Endothelial cell of umbilical vein (primary cell): Measurements from ENCODE around the gene GPR75. TPM values are rescaled to one million over a fixed set of nuclear protein-coding genes. Genes with fewer than 3 reads are reported as not detected.

Source experiments
- BruUV-seq: library from RNA; stranded (reverse); fragments of 400-500 nt; replicated peaks from 2 replicates; lab custom pipeline; 2021; lab: Mats Ljungman, UMichigan
- CTCF ChIA-PET: fragments of 300-600, 350-600 bp; sonication (Branson Sonifier 250); formaldehyde crosslinking; loops from one replicate; lab custom pipeline; 2021; ENCODE audit warnings: antibody characterized with exemption, inconsistent platforms; lab: Charles Lee
- POLR2A ChIA-PET: fragments of 300-600, 350-600 bp; sonication (Branson Sonifier 250); formaldehyde crosslinking; loops from one replicate; lab custom pipeline; 2021; ENCODE audit warnings: antibody characterized with exemption, inconsistent platforms; lab: Charles Lee
- DNase-seq: peaks from one replicate; pipeline ENCODE4 v3.0.0-alpha.2; 2011; ENCODE audit warnings: low read depth, low spot score
- FAIRE-seq: peaks from 2 replicates; lab custom pipeline; 2011; peaks lifted over from hg19 to GRCh38; lab: Jason Lieb, UNC
- H2AFZ ChIP-seq: 2 replicates; pipeline ENCODE4 v1.6.0; 2012; ENCODE audit warnings: low read depth, low read length, control low read depth, inconsistent platforms
- H3K27ac ChIP-seq: 2 replicates; pipeline ENCODE4 v1.5.1; 2011; ENCODE audit warnings: low read depth, mild to moderate bottlenecking, control low read depth, low read length, moderate library complexity; ENCODE audit not compliant: insufficient read depth
- H3K27me3 ChIP-seq, 2 experiments: 2 replicates each; pipeline versions ENCODE4 v1.6.0 to v1.6.1; 2011; ENCODE audit warnings: low read length in 2 of 2, mixed read lengths in 1 of 2; ENCODE audit not compliant: control insufficient read depth in 2 of 2, insufficient read depth in 2 of 2
- H3K36me3 ChIP-seq, 2 experiments: 2 replicates in 1 of 2; 3 replicates in 1 of 2; pipeline ENCODE4 v1.5.1; 2011; ENCODE audit warnings: low read length in 2 of 2, mild to moderate bottlenecking in 1 of 2, moderate library complexity in 1 of 2; ENCODE audit not compliant: control insufficient read depth in 2 of 2, insufficient read depth in 2 of 2; ENCODE audit errors: extremely low read depth in 1 of 2
- H3K4me1 ChIP-seq: 3 replicates; pipeline ENCODE4 v1.5.1; 2011; ENCODE audit warnings: mild to moderate bottlenecking, low read length; ENCODE audit not compliant: control insufficient read depth, insufficient read depth; ENCODE audit errors: extremely low read depth
- H3K4me2 ChIP-seq: 2 replicates; pipeline ENCODE4 v1.6.1; 2011; ENCODE audit warnings: low read length, control low read depth, mixed read lengths; ENCODE audit not compliant: insufficient read depth
- H3K4me3 ChIP-seq, 3 experiments: fragments of 200-600 bp in 1 of 3; sonication (generic), shearing (Covaris generic) in 1 of 3; replicated peaks in 1 of 3; 2 replicates each; pipeline ENCODE4 v1.5.1; 2011 to 2016; ENCODE audit warnings: control low read depth in 3 of 3, low read length in 3 of 3, mild to moderate bottlenecking in 2 of 3, inconsistent platforms in 1 of 3, low read depth in 1 of 3, moderate library complexity in 1 of 3; ENCODE audit not compliant: insufficient read depth in 1 of 3
- H3K79me2 ChIP-seq: 2 replicates; pipeline ENCODE4 v1.6.0; 2012; ENCODE audit warnings: low read length, inconsistent platforms; ENCODE audit not compliant: control insufficient read depth, insufficient read depth
- H3K9ac ChIP-seq: replicated peaks from 2 replicates; pipeline ENCODE3; 2011; ENCODE audit warnings: low read length, control low read depth; ENCODE audit not compliant: insufficient read depth; ENCODE audit errors: extremely low read depth
- H3K9me1 ChIP-seq: replicated peaks from 3 replicates; pipeline ENCODE4 v1.6.0; 2011; ENCODE audit warnings: mild to moderate bottlenecking, low read length; ENCODE audit not compliant: control insufficient read depth, insufficient read depth; ENCODE audit errors: extremely low read depth
- H3K9me3 ChIP-seq: replicated peaks from 2 replicates; pipeline ENCODE4 v1.5.1; 2012; ENCODE audit warnings: low read length, inconsistent platforms; ENCODE audit not compliant: control insufficient read depth, insufficient read depth
- H4K20me1 ChIP-seq: replicated peaks from 2 replicates; pipeline ENCODE3; 2011; ENCODE audit warnings: mild to moderate bottlenecking, low read length; ENCODE audit not compliant: control insufficient read depth, insufficient read depth; ENCODE audit errors: extremely low read depth
- CTCF ChIP-seq, 2 donors: IDR thresholded peaks; 1 replicate in 1 of 2; 2 replicates in 1 of 2; pipeline ENCODE4 v1.5.1; 2011; ENCODE audit warnings: low read length in 2 of 2, mild to moderate bottlenecking in 2 of 2, moderate library complexity in 2 of 2, control low read depth in 1 of 2, inconsistent platforms in 1 of 2, low read depth in 1 of 2; ENCODE audit not compliant: insufficient read depth in 1 of 2; ENCODE audit errors: extremely low read depth in 1 of 2
- FOS ChIP-seq: IDR thresholded peaks from 2 replicates; pipeline ENCODE4 v1.6.1; 2011; ENCODE audit warnings: mild to moderate bottlenecking, low read length, moderate library complexity, borderline replicate concordance; ENCODE audit not compliant: insufficient read depth
- GATA2 ChIP-seq: IDR thresholded peaks from 2 replicates; pipeline ENCODE4 v1.7.0; 2011; ENCODE audit warnings: low read depth, mild to moderate bottlenecking, moderate library complexity, mixed read lengths, low read length; ENCODE audit not compliant: insufficient read length, insufficient read depth
- JUN ChIP-seq: IDR thresholded peaks from 2 replicates; pipeline ENCODE4 v1.6.1; 2011; ENCODE audit warnings: borderline replicate concordance, low read depth; ENCODE audit not compliant: insufficient read length, insufficient read depth
- MYC ChIP-seq: IDR thresholded peaks from one replicate; pipeline ENCODE4 v1.6.1; 2011; ENCODE audit warnings: mild to moderate bottlenecking, low read depth, low read length
- POLR2A ChIP-seq: IDR thresholded peaks from 2 replicates; pipeline ENCODE4 v1.6.1; 2012; ENCODE audit warnings: low read depth, mild to moderate bottlenecking, control low read depth, low read length
- POLR2AphosphoS5 ChIP-seq: IDR thresholded peaks from 2 replicates; pipeline ENCODE4 v1.6.1; 2012; ENCODE audit warnings: low read depth, mild to moderate bottlenecking, control low read depth, low read length, moderate library complexity; ENCODE audit not compliant: insufficient read depth
- dilution Hi-C: fragments of 300-500 bp; cut with MboI; formaldehyde crosslinking; loops from one replicate; pipeline ENCODE4 v1.15.0; 2019; ENCODE audit warnings: low sequenced_read_pairs; ENCODE audit not compliant: extremely low pct_ligation_motif_present
- intact Hi-C: fragments of 100-400 bp; cut with micrococcal nuclease; formaldehyde crosslinking; loops from one replicate; pipeline ENCODE4 v1.10.0; 2022
- polyA plus RNA-seq, 4 experiments: library from polyadenylated mRNA; depleted of rRNA in 3 of 4; stranded (reverse) in 3 of 4; unstranded in 1 of 4; fragments of >200 nt; gene quantifications; 2 replicates each; pipeline versions ENCODE4 v1.2.1 to v1.2.3, GENCODE V29; 2011 to 2012; ENCODE audit warnings: missing spikeins in 1 of 4
- total RNA-seq: library from RNA; stranded (reverse); gene quantifications from 2 replicates; pipeline ENCODE4 v1.2.3, GENCODE V29; 2021
- TF ChIP-seq, protein P1 (sequence below): IDR thresholded peaks from 2 replicates; pipeline ENCODE4 v1.6.1; 2011; ENCODE audit not compliant: insufficient read depth, insufficient read length

The GPR75 gene
- total and polyA plus RNA-seq, 2 donors (not counting 3 experiments of a cell fraction or from before 2014, with no cell fraction given), result 4.4 to 4.7 TPM

DNA sequence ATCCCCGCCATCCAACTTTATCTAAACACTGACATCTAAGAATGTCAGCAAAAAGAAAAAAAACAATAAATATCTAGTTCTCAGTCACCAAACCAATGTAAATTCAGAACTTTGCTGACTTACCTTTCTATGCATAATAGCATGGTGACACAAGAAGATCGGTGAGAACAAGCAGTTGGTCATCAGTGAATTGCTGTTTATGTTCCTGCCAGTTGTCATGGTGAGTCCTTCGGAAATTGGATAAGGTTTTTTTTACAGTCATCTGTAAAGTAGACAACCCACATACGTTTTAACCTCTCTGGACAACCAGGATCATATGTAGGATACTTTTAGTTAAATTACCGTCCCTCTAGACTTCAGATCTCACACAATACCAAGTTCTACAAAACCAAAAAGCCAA, 6.2 kb upstream of the GPR75 start:
- intact Hi-C loops, result no loop called here
- ChIA-PET POLR2A (no interaction called here), CTCF (no interaction called here)
- Histone ChIP-seq H3K4me2 (no peak overlapping the region), H3K4me3 (no peak overlapping the region), H4K20me1 (no peaks in the 10 kb centered on the region), H3K27ac (no peak overlapping the region), H3K36me3 (peaks cover 7 to 21% of the 10 kb centered on the region in 2 experiments), H3K4me1 (no peaks in the 10 kb centered on the region), H3K9ac (no peak overlapping the region), H3K79me2 (no peaks in the 10 kb centered on the region), H3K9me3 (no peaks in the 10 kb centered on the region), H2AFZ (no peak overlapping the region), H3K9me1 (no peaks in the 10 kb centered on the region), H3K27me3 (no peaks in the 10 kb centered on the region)
- TF ChIP-seq, protein P1, sequence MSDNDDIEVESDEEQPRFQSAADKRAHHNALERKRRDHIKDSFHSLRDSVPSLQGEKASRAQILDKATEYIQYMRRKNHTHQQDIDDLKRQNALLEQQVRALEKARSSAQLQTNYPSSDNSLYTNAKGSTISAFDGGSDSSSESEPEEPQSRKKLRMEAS, result no peak
- no peak for TF ChIP-seq FOS
- no peak for TF ChIP-seq POLR2AphosphoS5
- TF ChIP-seq GATA2, result no peak
- TF ChIP-seq MYC, result no peak
- TF ChIP-seq POLR2A, result no peak
- no peak for TF ChIP-seq CTCF (IDR thresholded peaks at IDR 0.05; ENCODE audit: extremely low read depth in 1 of 2, insufficient read depth in 1 of 2, low read depth in 1 of 2, low read length in 2 of 2)
- TF ChIP-seq JUN, result no peak
- DNase-seq (no peak), FAIRE-seq (no peak)
- BruUV-seq, result no TSS peak
- dilution Hi-C loops, result no loop called here
